H1 (cell line): ENCODE results near the gene PLTP. TPM values are rescaled to one million over a fixed set of nuclear protein-coding genes. Genes with fewer than 3 reads are reported as not detected.

Experiments used
- CBX8 ChIP-seq: fragments of 300-800, 300-1000 bp; sonication (generic); IDR thresholded peaks from 2 replicates; pipeline ENCODE4 v1.7.1; 2016; ENCODE audit warnings: low read depth, low read length, borderline replicate concordance
- PHF8 ChIP-seq: fragments of 200-600 bp; sonication (generic); conservative IDR thresholded peaks from 2 replicates; pipeline ENCODE4 v1.7.1; 2012; ENCODE audit warnings: low read depth, mild to moderate bottlenecking, inconsistent platforms, low read length, moderate library complexity
- RBBP5 ChIP-seq: IDR thresholded peaks from 2 replicates; pipeline ENCODE4 v1.7.1; 2012; ENCODE audit warnings: low read depth, mild to moderate bottlenecking, inconsistent platforms, low read length, moderate library complexity, borderline replicate concordance
- SIRT6 ChIP-seq: IDR thresholded peaks from one replicate; pipeline ENCODE4 v1.7.1; 2012; ENCODE audit warnings: low read length, inconsistent platforms
- SIX5 ChIP-seq: IDR thresholded peaks from 2 replicates; pipeline ENCODE4 v1.6.1; 2011; ENCODE audit warnings: mild to moderate bottlenecking, low read depth, low read length
- SP1 ChIP-seq: IDR thresholded peaks from 2 replicates; pipeline ENCODE4 v1.6.1; 2011; ENCODE audit warnings: low read depth, low read length
- TAF7 ChIP-seq: optimal IDR thresholded peaks from 2 replicates; pipeline ENCODE3; 2011; ENCODE audit warnings: low read depth, mild to moderate bottlenecking, inconsistent platforms, low read length, moderate library complexity, borderline replicate concordance
- polyA plus RNA-seq, 7 experiments: library from polyadenylated mRNA; depleted of rRNA in 3 of 7; stranded (reverse) in 5 of 7; unstranded in 2 of 7; fragments of >200 nt in 5 of 7; fragments of 200-250 nt in 2 of 7; gene quantifications; 1 replicate in 5 of 7; 2 replicates in 1 of 7; 4 replicates in 1 of 7; pipeline versions ENCODE4 v1.2.1 to v1.2.3, GENCODE V29; 2011 to 2013; ENCODE audit warnings: missing spikeins in 2 of 7, mixed read lengths in 2 of 7
- total RNA-seq: library from RNA; stranded (reverse); fragmentation: NEBNext Ultra II Directional; extraction: Animal tissue kit (Norgen Biotek cat#: 25700); gene quantifications from 2 replicates; pipeline ENCODE4 v1.2.1, GENCODE V29; 2021
- TF ChIP-seq, protein P1 (sequence below): IDR thresholded peaks from 2 replicates; pipeline ENCODE4 v1.6.1; 2011; ENCODE audit warnings: low read length, improper control_type of control experiment

PLTP gene
- total and polyA plus RNA-seq, 2 of the 8 experiments (the other 6 are each of a cell fraction or from before 2014, with no cell fraction given) = 120 to 194 TPM

DNA sequence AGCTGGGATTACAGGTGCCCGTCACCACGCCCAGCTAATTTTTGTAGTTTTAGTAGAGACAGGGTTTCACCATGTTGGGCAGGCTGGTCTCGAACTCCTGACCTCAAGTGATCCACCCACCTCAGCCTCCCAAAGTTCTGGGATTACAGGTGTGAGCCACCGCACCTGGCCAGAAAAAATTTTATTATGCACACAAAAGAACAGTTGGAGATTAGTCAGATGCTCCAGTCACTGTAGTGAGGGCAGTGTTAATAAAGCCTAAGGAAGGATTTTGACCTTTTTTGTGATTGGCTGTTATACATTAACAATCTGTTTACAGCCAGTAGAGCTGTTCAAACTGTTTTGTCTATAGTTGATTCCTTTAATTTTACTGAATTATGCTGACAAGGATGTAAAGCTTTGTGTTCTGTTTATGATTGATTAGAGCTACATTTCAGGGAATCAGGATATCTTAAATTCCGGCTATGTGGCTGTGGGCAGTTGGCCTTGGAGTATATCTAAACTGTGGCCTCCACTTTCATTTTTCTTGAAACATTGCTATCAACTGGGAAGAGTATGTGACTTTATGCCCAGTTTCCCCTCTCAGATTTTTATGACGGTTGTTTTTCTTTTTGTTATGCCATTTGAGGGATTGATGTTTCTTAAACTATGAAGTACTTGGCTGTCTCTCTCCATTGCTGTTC lies 44.7 kb downstream of the PLTP start (continued):
- no peak for TF ChIP-seq TAF7
- TF ChIP-seq, protein P1, sequence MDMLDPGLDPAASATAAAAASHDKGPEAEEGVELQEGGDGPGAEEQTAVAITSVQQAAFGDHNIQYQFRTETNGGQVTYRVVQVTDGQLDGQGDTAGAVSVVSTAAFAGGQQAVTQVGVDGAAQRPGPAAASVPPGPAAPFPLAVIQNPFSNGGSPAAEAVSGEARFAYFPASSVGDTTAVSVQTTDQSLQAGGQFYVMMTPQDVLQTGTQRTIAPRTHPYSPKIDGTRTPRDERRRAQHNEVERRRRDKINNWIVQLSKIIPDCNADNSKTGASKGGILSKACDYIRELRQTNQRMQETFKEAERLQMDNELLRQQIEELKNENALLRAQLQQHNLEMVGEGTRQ = no peak
- no peak for TF ChIP-seq SP1
- TF ChIP-seq PHF8 = no peak
- TF ChIP-seq CBX8 = no peak
- TF ChIP-seq SIRT6 = no peak
- no peak for TF ChIP-seq RBBP5
- TF ChIP-seq SIX5 = no peak
